WTC11 (cell line): Measurements from ENCODE around the gene PRPF6. TPM values are rescaled to one million over a fixed set of nuclear protein-coding genes. Genes with fewer than 3 reads are reported as not detected.
A peak's percentile ranks its signal among the peaks of the same experiment; 100 is the strongest.

Experiments
- ATAC-seq: fragments of 200-7000 bp; cut with Tn5 transposase; 2 replicates; pipeline ENCODE4 v1.10.0; 2021; ENCODE audit warnings: mild to moderate bottlenecking, moderate library complexity
- CTCF ChIA-PET: fragments of 300-600 bp; sonication (Branson Sonifier 250); formaldehyde crosslinking; loops from one replicate; lab custom pipeline; 2021; ENCODE audit warnings: antibody characterized with exemption; lab: Charles Lee
- POLR2A ChIA-PET: fragments of 350-600 bp; sonication (Branson Sonifier 250); formaldehyde crosslinking; loops from one replicate; lab custom pipeline; 2021; ENCODE audit warnings: antibody characterized with exemption; lab: Charles Lee
- DNase-seq: peaks from one replicate; pipeline ENCODE4 v3.0.0; 2021; ENCODE audit warnings: low spot score
- H3K27ac Mint-ChIP-seq: 2 replicates; pipeline ENCODE4 v1.8.0; 2021; ENCODE audit warnings: mixed read lengths
- H3K27me3 Mint-ChIP-seq: 2 replicates; pipeline ENCODE4 v1.8.0; 2021; ENCODE audit warnings: low read depth, mild to moderate bottlenecking, moderate library complexity, mixed read lengths
- H3K36me3 Mint-ChIP-seq: 2 replicates; pipeline ENCODE4 v1.8.0; 2021; ENCODE audit warnings: mixed read lengths
- H3K4me1 Mint-ChIP-seq: 2 replicates; pipeline ENCODE4 v1.8.0; 2022; ENCODE audit warnings: mixed read lengths
- H3K4me3 Mint-ChIP-seq: 2 replicates; pipeline ENCODE4 v1.8.0; 2021; ENCODE audit warnings: mild to moderate bottlenecking, moderate library complexity, mixed read lengths
- H3K9me3 Mint-ChIP-seq: 2 replicates; pipeline ENCODE4 v1.8.0; 2021; ENCODE audit warnings: mixed read lengths
- CBFB ChIP-seq: sonication (generic); formaldehyde crosslinking; IDR thresholded peaks from 2 replicates; pipeline ENCODE4 v1.8.1; 2022; ENCODE audit warnings: mild to moderate bottlenecking, low read depth, missing genetic modification reagents
- EMX1 ChIP-seq: fragments of 250-450 bp; sonication (Bioruptor Pico); IDR thresholded peaks from 2 replicates; pipeline ENCODE4 v1.8.0; 2021; ENCODE audit warnings: mild to moderate bottlenecking
- ETV6 ChIP-seq: sonication (generic); formaldehyde crosslinking; IDR thresholded peaks from 2 replicates; pipeline ENCODE4 v1.8.1; 2022; ENCODE audit warnings: mild to moderate bottlenecking, missing genetic modification reagents
- GTF2I ChIP-seq: fragments of 250-450 bp; sonication (Bioruptor Pico); conservative IDR thresholded peaks from 2 replicates; pipeline ENCODE4 v1.4.0; 2021; ENCODE audit warnings: mild to moderate bottlenecking
- NFATC4 ChIP-seq: fragments of 250-450 bp; sonication (Bioruptor Pico); IDR thresholded peaks from 2 replicates; pipeline ENCODE4 v1.9.0; 2021; ENCODE audit warnings: mild to moderate bottlenecking
- NFYB ChIP-seq: sonication (generic); formaldehyde crosslinking; conservative IDR thresholded peaks from 2 replicates; pipeline ENCODE4 v1.8.0; 2022; ENCODE audit warnings: low read depth, missing genetic modification reagents
- SMAD3 ChIP-seq: sonication (generic); formaldehyde crosslinking; IDR thresholded peaks from 2 replicates; pipeline ENCODE4 v1.8.0; 2022; ENCODE audit warnings: missing genetic modification reagents, mild to moderate bottlenecking, borderline replicate concordance
- SP1 ChIP-seq: sonication (generic); formaldehyde crosslinking; conservative IDR thresholded peaks from 2 replicates; pipeline ENCODE4 v1.8.1; 2022; ENCODE audit warnings: missing genetic modification reagents
- TEAD4 ChIP-seq: sonication (generic); formaldehyde crosslinking; IDR thresholded peaks from 2 replicates; pipeline ENCODE4 v1.8.0; 2022; ENCODE audit warnings: mild to moderate bottlenecking, missing genetic modification reagents
- TP53 ChIP-seq: sonication (generic); formaldehyde crosslinking; IDR thresholded peaks from 2 replicates; pipeline ENCODE4 v1.8.1; 2023; ENCODE audit warnings: mild to moderate bottlenecking, missing genetic modification reagents
- ZNF232 ChIP-seq: sonication (generic); formaldehyde crosslinking; IDR thresholded peaks from 2 replicates; pipeline ENCODE4 v1.8.0; 2022; ENCODE audit warnings: mild to moderate bottlenecking, missing genetic modification reagents
- ZNF317 ChIP-seq: sonication (generic); formaldehyde crosslinking; IDR thresholded peaks from 2 replicates; pipeline ENCODE4 v1.8.1; 2023; ENCODE audit warnings: low read depth, mild to moderate bottlenecking, moderate library complexity, missing genetic modification reagents, borderline replicate concordance
- ZNF423 ChIP-seq: fragments of 250-450 bp; sonication (Bioruptor Pico); IDR thresholded peaks from 2 replicates; pipeline ENCODE4 v2.1.2; 2022; ENCODE audit warnings: mild to moderate bottlenecking, moderate library complexity
- total RNA-seq: library from RNA; stranded (reverse); gene quantifications from 3 replicates; pipeline ENCODE4 v1.2.3, GENCODE V29; 2021
- TF ChIP-seq, protein P1 (sequence below): fragments of 200-600 bp; IDR thresholded peaks from 2 replicates; pipeline ENCODE4 v1.8.0; 2022; ENCODE audit warnings: antibody characterized with exemption
- TF ChIP-seq, protein P2 (sequence below): sonication (generic); formaldehyde crosslinking; IDR thresholded peaks from 2 replicates; pipeline ENCODE4 v1.8.0; 2022; ENCODE audit warnings: mild to moderate bottlenecking, missing genetic modification reagents
- TF ChIP-seq, protein P3 (sequence below): sonication (generic); formaldehyde crosslinking; IDR thresholded peaks from 2 replicates; pipeline ENCODE4 v1.8.0; 2023; ENCODE audit warnings: missing genetic modification reagents, mild to moderate bottlenecking, borderline replicate concordance

PRPF6 gene
- total RNA-seq, 1 experiment from 2014 or later = 79.4 TPM

DNA sequence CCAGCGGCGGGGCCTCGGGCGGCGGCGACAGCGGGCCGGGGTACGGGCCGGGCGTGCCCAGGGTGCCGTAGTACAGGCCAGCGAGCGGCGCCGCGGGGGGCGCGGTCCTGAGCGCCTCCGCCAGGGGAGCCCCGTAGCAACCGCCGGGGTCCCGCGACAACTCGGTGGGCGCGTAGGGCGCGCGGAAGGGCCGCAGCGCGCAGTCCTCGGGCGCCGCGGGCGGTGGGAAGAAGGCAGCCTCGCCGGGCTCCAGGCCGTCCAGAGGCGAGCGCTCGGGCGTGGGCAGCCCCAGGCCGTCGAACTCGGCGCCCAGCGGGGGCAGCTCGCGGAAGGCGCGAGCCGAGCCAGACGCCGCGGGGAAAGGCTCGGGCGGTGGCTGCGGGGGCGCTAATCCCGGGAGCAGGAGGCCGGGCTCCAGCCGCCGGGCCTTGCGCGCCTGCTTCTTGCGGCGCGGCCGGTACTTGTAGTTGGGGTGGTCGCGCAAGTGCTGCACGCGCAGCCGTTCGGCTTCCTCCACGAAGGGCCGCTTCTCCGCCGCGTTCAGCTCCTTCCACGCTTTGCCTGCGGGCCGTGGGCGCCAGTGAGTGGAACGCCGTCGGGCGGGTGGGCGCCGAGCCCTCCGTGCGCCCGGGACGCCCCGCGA lies 67.6 kb downstream of the PRPF6 start:
- Mint-ChIP-seq H3K27ac (no peak overlapping the region), H3K36me3 (no peaks in the 10 kb centered on the region), H3K9me3 (no peaks in the 10 kb centered on the region), H3K27me3 (peaks cover 74% of the 10 kb centered on the region), H3K4me3 (no peak overlapping the region), H3K4me1 (peaks cover 25% of the 10 kb centered on the region)
- CTCF ChIA-PET = interaction anchor here (2.3 kb wide), 1 partner anchor 9 kb away, joined by 15 read pairs; no protein-coding TSS in a partner anchor
- POLR2A ChIA-PET = no interaction called here
- TF ChIP-seq NFATC4 = no peak
- TF ChIP-seq SP1 = 0 out of 2 replicates have a peak, but pooled peaks have one; percentile 5
- no peak for TF ChIP-seq EMX1 (CRISPR knock-in tag)
- peak; percentile 73; the same call in 1 of the 2 replicates for TF ChIP-seq TP53 (CRISPR knock-in tag)
- no peak for TF ChIP-seq NFYB (CRISPR knock-in tag)
- TF ChIP-seq, protein P1, sequence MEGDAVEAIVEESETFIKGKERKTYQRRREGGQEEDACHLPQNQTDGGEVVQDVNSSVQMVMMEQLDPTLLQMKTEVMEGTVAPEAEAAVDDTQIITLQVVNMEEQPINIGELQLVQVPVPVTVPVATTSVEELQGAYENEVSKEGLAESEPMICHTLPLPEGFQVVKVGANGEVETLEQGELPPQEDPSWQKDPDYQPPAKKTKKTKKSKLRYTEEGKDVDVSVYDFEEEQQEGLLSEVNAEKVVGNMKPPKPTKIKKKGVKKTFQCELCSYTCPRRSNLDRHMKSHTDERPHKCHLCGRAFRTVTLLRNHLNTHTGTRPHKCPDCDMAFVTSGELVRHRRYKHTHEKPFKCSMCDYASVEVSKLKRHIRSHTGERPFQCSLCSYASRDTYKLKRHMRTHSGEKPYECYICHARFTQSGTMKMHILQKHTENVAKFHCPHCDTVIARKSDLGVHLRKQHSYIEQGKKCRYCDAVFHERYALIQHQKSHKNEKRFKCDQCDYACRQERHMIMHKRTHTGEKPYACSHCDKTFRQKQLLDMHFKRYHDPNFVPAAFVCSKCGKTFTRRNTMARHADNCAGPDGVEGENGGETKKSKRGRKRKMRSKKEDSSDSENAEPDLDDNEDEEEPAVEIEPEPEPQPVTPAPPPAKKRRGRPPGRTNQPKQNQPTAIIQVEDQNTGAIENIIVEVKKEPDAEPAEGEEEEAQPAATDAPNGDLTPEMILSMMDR = no peak
- TF ChIP-seq SMAD3 (CRISPR knock-in tag) = no peak
- TF ChIP-seq CBFB (CRISPR knock-in tag) = 0 out of 2 replicates have a peak, but pooled peaks have one; percentile 15
- TF ChIP-seq, protein P2, sequence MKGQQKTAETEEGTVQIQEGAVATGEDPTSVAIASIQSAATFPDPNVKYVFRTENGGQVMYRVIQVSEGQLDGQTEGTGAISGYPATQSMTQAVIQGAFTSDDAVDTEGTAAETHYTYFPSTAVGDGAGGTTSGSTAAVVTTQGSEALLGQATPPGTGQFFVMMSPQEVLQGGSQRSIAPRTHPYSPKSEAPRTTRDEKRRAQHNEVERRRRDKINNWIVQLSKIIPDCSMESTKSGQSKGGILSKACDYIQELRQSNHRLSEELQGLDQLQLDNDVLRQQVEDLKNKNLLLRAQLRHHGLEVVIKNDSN = no peak
- TF ChIP-seq GTF2I = no peak
- TF ChIP-seq ZNF423 (CRISPR knock-in tag) = peak; percentile 57
- TF ChIP-seq TEAD4 (CRISPR knock-in tag) = no peak
- TF ChIP-seq ZNF232 = no peak
- DNase-seq = no peak
- peak; percentile 22 for ATAC-seq

DNA sequence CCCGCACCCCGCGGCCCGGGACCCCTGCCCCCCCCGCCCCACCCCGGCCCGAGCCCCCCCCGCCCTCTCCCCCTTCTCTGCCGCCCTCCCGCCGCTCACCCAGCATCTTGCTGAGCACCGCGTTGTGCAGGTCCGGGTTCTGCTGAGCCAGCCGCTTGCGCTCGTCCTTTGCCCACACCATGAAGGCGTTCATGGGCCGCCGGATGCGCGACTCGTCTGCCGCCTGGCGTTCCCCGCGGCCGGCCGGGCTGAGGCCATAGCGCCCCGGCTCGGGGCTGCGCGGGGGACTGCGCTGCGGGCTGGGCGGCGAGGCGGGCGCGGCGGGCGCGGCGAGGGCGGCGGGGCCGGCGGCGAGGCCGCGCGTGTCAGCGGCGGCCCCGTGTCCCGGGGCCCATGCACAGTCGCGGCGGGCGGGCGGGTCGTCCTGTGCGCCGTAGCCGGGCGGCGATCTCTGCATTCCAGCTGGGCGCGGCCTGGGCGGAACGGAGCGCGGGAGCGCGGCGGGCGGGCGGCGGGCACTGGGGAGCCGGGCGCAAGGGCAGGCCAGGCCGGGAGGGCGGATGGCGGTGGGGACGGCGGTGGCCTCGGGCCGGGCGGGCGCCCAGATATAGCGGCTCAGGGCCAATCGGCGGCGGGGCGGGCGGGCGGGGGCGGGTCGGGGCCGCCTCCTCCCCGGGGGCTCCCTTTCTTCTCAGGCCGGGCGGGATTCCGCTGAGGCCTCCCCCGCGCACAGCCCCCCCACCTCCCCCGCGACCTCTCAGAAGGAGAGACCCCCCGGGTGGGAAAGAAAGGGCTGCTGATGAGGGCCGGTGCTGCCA lies 68.3 kb downstream of the PRPF6 start, which contains the start of gene SOX18:
SOX18 (minus strand) TSS at position 580 of the 818 bp plus-strand sequence; CDS start at position 457, 123 bp downstream.
- no peaks in the 10 kb centered on the region for H3K36me3 Mint-ChIP-seq
- no peak within 1 kb of the TSS for H3K27ac Mint-ChIP-seq
- peak; percentile 32 for ATAC-seq
- ChIA-PET POLR2A (no interaction called here), CTCF (interaction anchor here (0.7 to 2.3 kb wide), 5 partner anchors 8 to 68 kb away, joined by 3 to 15 read pairs (median 5); partner anchors contain the start of genes PRPF6 and TCEA2)
- H3K9me3 Mint-ChIP-seq = no peaks in the 10 kb centered on the region
- H3K4me3 Mint-ChIP-seq = peak within 1 kb of the TSS; percentile 57
- H3K27me3 Mint-ChIP-seq = peaks cover 68% of the 10 kb centered on the region
- peaks cover 29% of the 10 kb centered on the region for H3K4me1 Mint-ChIP-seq
- TF ChIP-seq ZNF317 = no peak
- TF ChIP-seq ETV6 (CRISPR knock-in tag) = no peak
- TF ChIP-seq, protein P3, sequence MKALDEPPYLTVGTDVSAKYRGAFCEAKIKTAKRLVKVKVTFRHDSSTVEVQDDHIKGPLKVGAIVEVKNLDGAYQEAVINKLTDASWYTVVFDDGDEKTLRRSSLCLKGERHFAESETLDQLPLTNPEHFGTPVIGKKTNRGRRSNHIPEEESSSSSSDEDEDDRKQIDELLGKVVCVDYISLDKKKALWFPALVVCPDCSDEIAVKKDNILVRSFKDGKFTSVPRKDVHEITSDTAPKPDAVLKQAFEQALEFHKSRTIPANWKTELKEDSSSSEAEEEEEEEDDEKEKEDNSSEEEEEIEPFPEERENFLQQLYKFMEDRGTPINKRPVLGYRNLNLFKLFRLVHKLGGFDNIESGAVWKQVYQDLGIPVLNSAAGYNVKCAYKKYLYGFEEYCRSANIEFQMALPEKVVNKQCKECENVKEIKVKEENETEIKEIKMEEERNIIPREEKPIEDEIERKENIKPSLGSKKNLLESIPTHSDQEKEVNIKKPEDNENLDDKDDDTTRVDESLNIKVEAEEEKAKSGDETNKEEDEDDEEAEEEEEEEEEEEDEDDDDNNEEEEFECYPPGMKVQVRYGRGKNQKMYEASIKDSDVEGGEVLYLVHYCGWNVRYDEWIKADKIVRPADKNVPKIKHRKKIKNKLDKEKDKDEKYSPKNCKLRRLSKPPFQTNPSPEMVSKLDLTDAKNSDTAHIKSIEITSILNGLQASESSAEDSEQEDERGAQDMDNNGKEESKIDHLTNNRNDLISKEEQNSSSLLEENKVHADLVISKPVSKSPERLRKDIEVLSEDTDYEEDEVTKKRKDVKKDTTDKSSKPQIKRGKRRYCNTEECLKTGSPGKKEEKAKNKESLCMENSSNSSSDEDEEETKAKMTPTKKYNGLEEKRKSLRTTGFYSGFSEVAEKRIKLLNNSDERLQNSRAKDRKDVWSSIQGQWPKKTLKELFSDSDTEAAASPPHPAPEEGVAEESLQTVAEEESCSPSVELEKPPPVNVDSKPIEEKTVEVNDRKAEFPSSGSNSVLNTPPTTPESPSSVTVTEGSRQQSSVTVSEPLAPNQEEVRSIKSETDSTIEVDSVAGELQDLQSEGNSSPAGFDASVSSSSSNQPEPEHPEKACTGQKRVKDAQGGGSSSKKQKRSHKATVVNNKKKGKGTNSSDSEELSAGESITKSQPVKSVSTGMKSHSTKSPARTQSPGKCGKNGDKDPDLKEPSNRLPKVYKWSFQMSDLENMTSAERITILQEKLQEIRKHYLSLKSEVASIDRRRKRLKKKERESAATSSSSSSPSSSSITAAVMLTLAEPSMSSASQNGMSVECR (CRISPR knock-in tag) = no peak
- TF ChIP-seq, all 79 proteins: peak for 0
- DNase-seq = peak; percentile 58
